HEK293 (cell line): Measurements from ENCODE around the gene HLA-E.
"Not testable (repeated sequence)": the region's sequence is repeated elsewhere in the genome, so short reads cannot be mapped to it uniquely, and the experiment has no call there.

Experiments
- CTCF ChIP-seq: fragments of 450-650 bp; formaldehyde crosslinking; IDR thresholded peaks from 2 replicates; pipeline ENCODE4 v1.5.1; 2016; ENCODE audit warnings: missing biosample characterization, missing genetic modification characterization
- ZBTB44 ChIP-seq: fragments of 450-650 bp; IDR thresholded peaks from 2 replicates; pipeline ENCODE4 v1.5.1; 2018; ENCODE audit warnings: missing biosample characterization, mild to moderate bottlenecking, missing genetic modification characterization
- ZNF223 ChIP-seq: fragments of 450-650 bp; formaldehyde crosslinking; IDR thresholded peaks from 2 replicates; pipeline ENCODE4 v1.5.1; 2016; ENCODE audit warnings: missing biosample characterization, missing genetic modification characterization
- ZNF23 ChIP-seq: fragments of 450-650 bp; formaldehyde crosslinking; IDR thresholded peaks from 2 replicates; pipeline ENCODE4 v1.5.1; 2016; ENCODE audit warnings: missing biosample characterization, missing genetic modification characterization, borderline replicate concordance
- ZNF274 ChIP-seq, 2 experiments: fragments of 200-500 bp in 1 of 2; fragments of 450-650 bp in 1 of 2; sonication (Bioruptor generic) in 1 of 2; formaldehyde crosslinking in 1 of 2; IDR thresholded peaks; 2 replicates each; pipeline versions ENCODE4 v1.5.1 to v1.6.1; 2014 to 2016; ENCODE audit warnings: borderline replicate concordance in 1 of 2, inconsistent platforms in 1 of 2, low read length in 1 of 2, missing biosample characterization in 1 of 2, missing genetic modification characterization in 1 of 2

- not testable (repeated sequence) for TF ChIP-seq CTCF (tag by site-specific recombination); ZNF274 (IDR thresholded peaks at IDR 0.05; ENCODE audit: low read length); ZNF274 (tag by site-specific recombination; IDR thresholded peaks at IDR 0.05; ENCODE audit: borderline replicate concordance); ZNF223 (tag by site-specific recombination); ZNF23 (tag by site-specific recombination); ZBTB44
Measured at GRCh38 chr6:30517767-30518504, 28.6 kb downstream of the HLA-E start.
